Stimulated activated effector memory CD8-positive, alpha-beta T cell treated with anti-CD3 and anti-CD28 coated beads, Interleukin-12 subunit alpha, Interleukin-12 subunit beta, amount 100 ng/mL, for 72 hours (primary cell): ENCODE data around the gene IER3.
"Not testable (repeated sequence)": the region's sequence is repeated elsewhere in the genome, so short reads cannot be mapped to it uniquely, and the experiment has no call there.

Source experiments
- ATAC-seq: fragments of 150-1000 bp; cut with Tn5 transposase; 2 replicates; pipeline ENCODE4 v1.10.0; 2021
- DNase-seq, 2 donors: peaks; one replicate each; pipeline ENCODE4 v3.0.0; 2021 to 2022; ENCODE audit warnings: low spot score in 2 of 2
- H3K27ac Mint-ChIP-seq: one replicate; pipeline ENCODE4 v1.8.0; 2022; ENCODE audit warnings: mild to moderate bottlenecking, mixed read lengths
- H3K36me3 Mint-ChIP-seq: one replicate; pipeline ENCODE4 v1.8.0; 2022; ENCODE audit warnings: mild to moderate bottlenecking, mixed read lengths
- H3K4me1 Mint-ChIP-seq: one replicate; pipeline ENCODE4 v1.8.0; 2022; ENCODE audit warnings: mixed read lengths
- H3K4me3 Mint-ChIP-seq: one replicate; pipeline ENCODE4 v1.8.0; 2022; ENCODE audit warnings: mild to moderate bottlenecking, mixed read lengths
- H3K9me3 Mint-ChIP-seq: one replicate; pipeline ENCODE4 v1.8.0; 2022; ENCODE audit warnings: mixed read lengths

IER3 gene

DNA sequence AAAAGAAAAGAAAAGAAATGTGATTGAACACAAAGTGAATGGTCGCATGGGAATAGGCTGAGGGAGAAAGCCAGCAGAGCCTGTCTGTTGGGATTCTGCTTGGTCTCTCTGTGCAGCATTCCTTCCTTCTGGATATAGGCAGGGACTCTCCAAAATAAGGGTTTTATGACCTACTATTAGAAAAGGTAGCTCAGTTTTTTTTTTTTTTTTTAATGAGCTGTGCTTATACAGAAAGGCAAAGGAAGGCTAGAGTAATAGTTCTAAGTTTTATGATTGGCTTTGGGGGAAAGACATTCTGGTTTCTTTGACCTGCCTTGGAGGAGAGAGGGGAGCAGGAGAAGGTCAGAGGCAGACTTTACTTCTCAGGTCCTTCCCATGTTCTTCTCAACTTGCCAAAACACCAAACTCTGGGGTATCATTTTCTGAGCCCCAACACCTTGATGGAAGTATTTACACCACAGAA is 18.8 kb upstream of the IER3 start:
- peaks cover 12% of the 10 kb centered on the region for H3K36me3 Mint-ChIP-seq
- DNase-seq (no peak), ATAC-seq (no peak)
- peak overlapping the region; percentile 74 for H3K27ac Mint-ChIP-seq
- H3K4me1 Mint-ChIP-seq, result peaks cover 56% of the 10 kb centered on the region
- H3K9me3 Mint-ChIP-seq, result no peaks in the 10 kb centered on the region
- H3K4me3 Mint-ChIP-seq, result no peak overlapping the region

DNA sequence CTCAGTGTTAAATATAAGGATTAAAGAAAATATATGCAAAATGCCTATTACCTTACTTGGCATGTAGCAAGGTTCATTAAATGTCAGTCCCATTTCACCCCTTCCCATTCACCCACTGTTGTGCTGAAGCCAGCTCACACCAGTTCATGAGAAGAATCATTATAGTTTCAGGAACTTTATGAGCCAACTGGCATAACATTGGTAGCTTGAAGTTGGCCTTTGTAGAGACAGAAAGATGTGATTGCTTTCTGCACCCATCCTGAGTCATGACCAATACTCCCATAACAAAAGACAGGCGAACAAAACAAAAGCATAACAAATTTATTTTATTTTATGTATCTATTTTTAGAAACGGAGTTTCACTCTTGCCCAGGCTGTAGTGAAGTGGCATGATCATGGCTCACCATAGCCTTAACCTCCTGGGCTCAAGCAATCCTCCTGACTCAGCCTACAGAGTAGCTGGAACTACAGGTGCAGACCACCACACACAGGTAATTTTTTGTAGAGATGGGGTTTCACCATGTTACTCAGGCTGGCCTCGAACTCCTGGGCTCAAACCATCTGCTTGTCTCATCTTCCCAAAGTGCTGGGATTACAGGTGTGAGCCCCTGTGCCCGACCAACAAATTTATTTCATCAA is 17.6 kb upstream of the IER3 start:
- Mint-ChIP-seq H3K9me3 (no peaks in the 10 kb centered on the region), H3K4me3 (no peak overlapping the region), H3K27ac (no peak overlapping the region), H3K4me1 (peaks cover 50% of the 10 kb centered on the region), H3K36me3 (no peaks in the 10 kb centered on the region)
- DNase-seq (no peak), ATAC-seq (peak; percentile 86)

DNA sequence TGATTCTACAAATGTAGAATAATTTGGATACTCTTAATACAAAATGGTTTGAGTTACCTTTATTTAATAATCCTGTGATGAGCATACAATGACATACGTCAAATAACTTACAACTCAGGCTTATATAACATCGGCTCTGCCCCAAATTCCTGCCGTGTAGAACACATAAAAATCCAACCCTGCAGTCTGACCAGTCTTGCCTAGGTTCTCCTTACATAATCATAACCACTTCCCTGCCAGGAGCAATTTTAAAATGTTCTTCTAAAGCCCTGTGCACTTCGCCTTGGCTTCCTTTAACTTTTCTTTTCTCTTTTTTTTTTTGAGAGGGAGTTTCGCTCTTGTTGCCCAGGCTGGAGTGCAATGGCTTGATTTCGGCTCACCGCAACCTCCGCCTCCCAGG is 16.2 kb upstream of the IER3 start:
- H3K4me3 Mint-ChIP-seq, result no peak overlapping the region
- H3K36me3 Mint-ChIP-seq, result no peaks in the 10 kb centered on the region
- peaks cover 42% of the 10 kb centered on the region for H3K4me1 Mint-ChIP-seq
- DNase-seq (no peak), ATAC-seq (no peak)
- H3K27ac Mint-ChIP-seq, result no peak overlapping the region
- H3K9me3 Mint-ChIP-seq, result no peaks in the 10 kb centered on the region

DNA sequence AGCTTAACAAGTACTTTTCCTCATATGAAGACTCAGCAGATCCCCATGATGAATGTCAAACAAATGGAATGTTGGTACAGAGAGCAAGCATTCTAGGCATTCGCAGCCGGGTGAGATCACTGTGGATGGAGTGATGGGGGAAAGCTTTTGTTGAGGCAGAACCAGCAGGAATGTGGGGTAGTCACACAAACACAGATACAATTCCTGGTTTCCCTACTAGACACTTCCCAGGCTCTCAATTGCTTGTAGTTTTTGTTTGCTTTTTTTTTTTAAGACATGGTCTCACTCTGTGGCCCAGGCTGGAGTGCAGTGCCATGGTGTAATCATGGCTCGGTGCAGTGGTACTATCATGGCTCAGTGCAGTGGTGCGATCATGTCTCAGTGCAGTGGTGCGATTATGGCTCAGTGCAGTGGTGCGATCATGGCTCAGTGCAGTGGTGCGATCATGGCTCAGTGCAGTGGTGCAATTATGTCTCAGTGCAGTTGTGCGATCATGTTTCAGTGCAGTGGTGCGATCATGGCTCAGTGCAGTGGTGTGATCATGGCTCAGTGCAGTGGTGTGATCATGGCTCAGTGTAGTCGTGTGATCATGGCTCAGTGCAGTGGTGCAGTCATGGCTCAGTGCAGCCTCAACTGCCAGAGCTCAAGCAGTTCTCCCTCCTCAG is 15.4 kb upstream of the IER3 start:
- DNase-seq (no peak), ATAC-seq (no peak)
- H3K9me3 Mint-ChIP-seq, result no peaks in the 10 kb centered on the region
- H3K27ac Mint-ChIP-seq, result peak overlapping the region; percentile 78
- H3K4me1 Mint-ChIP-seq, result peaks cover 42% of the 10 kb centered on the region
- no peak overlapping the region for H3K4me3 Mint-ChIP-seq
- no peaks in the 10 kb centered on the region for H3K36me3 Mint-ChIP-seq

DNA sequence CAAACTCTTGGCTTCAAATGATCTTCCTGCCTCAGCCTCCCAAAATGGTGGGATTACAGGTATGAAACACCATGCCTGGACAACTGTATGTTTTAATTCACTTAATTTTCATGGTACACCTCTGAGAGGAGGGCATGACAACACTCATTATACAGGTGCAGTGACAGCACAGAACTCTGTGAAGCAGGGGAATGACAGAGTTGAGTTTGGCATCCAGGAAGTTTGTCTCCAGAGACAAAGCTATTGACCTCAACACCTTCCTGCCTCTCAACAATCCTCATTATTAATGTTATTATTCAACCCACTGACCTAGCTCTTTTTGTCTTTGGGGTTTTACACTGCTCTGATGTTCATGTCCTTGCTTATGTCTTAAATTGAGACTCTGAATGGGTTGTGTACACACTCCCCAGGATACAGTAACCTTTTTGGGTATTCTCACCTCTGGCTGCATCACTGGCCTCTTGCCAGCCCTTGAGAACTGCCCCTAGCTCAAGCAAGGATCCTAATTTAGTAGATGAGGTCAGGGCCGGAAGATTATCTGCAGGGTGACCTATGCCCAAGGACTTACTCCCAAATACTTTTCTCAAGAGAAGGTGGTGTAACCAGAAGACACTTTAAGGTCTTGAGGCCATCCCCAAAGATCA is 13.0 kb upstream of the IER3 start:
- Mint-ChIP-seq H3K4me1 (peaks cover 33% of the 10 kb centered on the region), H3K36me3 (no peaks in the 10 kb centered on the region), H3K4me3 (no peak overlapping the region)

DNA sequence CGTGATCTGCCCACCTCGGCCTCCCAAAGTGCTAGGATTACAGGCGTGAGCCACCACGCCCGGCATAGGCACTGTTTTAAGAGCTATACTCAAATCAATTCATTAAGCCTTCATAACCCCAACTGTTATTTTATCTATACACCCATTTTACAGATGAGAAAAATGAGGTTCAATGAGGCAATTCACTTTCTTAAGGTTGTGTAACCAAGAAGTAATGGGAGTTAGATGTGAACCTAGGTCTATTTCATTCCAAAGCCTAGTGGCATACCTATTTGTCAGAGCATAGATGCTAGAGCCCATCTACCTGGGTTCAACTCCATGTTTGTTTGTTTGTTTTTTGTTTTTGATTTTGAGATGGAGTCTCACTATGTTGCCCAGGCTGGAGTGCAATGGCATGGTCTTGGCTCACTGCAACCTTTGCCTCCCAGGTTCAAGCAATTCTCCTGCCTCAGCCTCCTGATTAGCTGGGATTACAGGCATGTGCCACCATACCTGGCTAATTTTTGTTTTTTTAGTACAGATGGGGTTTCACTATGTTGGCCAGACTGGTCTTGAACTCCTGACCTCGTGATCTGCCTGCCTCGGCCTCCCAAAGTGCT is 12.2 kb upstream of the IER3 start:
- H3K36me3 Mint-ChIP-seq, H3K4me3 Mint-ChIP-seq, DNase-seq, H3K27ac Mint-ChIP-seq, H3K9me3 Mint-ChIP-seq, ATAC-seq: not testable (repeated sequence)
- peaks cover 30% of the 10 kb centered on the region for H3K4me1 Mint-ChIP-seq

More for the DNA sequence above, 13.0 kb upstream of the IER3 start:
- Mint-ChIP-seq H3K27ac (peak overlapping the region; percentile 70), H3K9me3 (no peaks in the 10 kb centered on the region)
- ATAC-seq (no peak), DNase-seq (no peak)

DNA sequence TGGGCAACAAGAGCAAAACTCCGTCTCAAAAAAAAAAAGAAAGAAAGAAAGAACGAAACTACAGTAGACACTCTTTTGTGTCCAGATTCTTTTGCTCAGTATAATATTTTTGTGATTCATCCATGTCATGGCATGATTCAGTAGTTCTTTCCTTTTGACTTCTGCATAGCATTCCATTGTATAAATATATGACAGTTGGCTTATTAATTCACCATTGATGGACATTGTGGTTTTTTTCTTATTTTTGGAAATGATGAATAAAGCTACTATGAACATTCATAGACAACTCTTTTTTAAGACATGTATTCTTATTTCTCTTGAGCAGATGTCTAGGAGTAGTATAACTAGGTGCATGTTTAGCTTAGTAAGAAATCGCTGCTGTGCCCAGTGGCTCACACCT is 10.3 kb upstream of the IER3 start:
- Mint-ChIP-seq H3K9me3 (no peaks in the 10 kb centered on the region), H3K4me3 (no peak overlapping the region), H3K36me3 (no peaks in the 10 kb centered on the region), H3K27ac (no peak overlapping the region), H3K4me1 (peaks cover 28% of the 10 kb centered on the region)
- DNase-seq (no peak), ATAC-seq (peak; percentile 42)

DNA sequence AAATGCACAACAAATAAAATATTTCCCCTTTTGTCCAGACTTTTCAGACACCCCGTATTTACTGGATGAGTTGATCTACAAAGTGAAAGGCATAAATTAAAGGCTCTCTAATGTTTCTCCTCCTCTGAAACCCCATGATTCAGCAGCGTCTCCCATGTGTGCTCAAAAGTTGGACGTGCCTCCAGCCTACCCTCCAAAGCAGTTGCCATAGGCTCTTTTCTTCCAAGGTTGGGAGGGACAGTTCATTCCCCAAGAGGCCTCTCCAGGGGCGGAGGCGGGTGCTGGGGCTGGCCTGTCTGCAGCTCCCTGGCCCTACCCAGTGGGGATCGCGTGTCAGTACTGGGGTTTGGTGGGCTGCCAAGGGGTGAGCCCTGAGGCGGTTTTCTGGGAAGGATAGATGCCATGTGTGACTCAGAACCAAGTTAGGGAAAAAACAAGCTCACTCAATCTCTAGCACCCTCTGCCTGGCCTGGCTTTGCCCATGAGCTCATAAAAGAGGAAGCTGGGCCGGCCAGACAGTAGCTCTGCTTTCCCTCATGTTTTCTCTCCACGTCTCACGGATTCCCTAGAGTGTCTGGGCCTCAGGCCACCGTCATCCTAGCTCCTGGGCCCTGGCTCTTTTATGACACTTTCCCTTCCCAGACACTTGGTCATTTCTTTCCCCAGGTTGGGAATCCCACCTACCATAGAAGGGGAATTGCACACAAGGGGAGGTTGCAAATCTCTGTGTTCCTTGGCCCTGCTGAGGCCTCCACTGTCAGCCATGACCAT is 8.0 kb upstream of the IER3 start:
- no peak for DNase-seq
- H3K27ac Mint-ChIP-seq, result peak overlapping the region; percentile 74
- no peaks in the 10 kb centered on the region for H3K36me3 Mint-ChIP-seq
- peaks cover 32% of the 10 kb centered on the region for H3K4me1 Mint-ChIP-seq
- no peaks in the 10 kb centered on the region for H3K9me3 Mint-ChIP-seq
- no peak overlapping the region for H3K4me3 Mint-ChIP-seq
- no peak for ATAC-seq

DNA sequence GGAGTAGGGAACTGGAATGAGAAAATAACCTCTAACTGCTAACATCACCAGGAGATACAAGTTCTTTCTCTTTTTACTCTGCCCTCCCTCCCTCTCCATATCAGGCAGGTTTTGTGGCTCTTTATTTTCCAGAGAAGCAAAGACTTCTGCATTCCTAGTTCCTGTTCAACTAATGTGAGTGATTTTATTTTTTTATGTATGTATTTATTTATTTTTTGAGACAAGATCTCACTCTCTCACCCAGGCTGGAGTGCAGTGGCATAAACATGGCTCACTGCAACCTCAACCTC is 6.0 kb upstream of the IER3 start:
- no peak overlapping the region for H3K4me3 Mint-ChIP-seq
- H3K27ac Mint-ChIP-seq, result no peak overlapping the region
- no peak for ATAC-seq
- H3K4me1 Mint-ChIP-seq, result peaks cover 41% of the 10 kb centered on the region
- no peak for DNase-seq
- no peaks in the 10 kb centered on the region for H3K36me3 Mint-ChIP-seq
- H3K9me3 Mint-ChIP-seq, result no peaks in the 10 kb centered on the region

DNA sequence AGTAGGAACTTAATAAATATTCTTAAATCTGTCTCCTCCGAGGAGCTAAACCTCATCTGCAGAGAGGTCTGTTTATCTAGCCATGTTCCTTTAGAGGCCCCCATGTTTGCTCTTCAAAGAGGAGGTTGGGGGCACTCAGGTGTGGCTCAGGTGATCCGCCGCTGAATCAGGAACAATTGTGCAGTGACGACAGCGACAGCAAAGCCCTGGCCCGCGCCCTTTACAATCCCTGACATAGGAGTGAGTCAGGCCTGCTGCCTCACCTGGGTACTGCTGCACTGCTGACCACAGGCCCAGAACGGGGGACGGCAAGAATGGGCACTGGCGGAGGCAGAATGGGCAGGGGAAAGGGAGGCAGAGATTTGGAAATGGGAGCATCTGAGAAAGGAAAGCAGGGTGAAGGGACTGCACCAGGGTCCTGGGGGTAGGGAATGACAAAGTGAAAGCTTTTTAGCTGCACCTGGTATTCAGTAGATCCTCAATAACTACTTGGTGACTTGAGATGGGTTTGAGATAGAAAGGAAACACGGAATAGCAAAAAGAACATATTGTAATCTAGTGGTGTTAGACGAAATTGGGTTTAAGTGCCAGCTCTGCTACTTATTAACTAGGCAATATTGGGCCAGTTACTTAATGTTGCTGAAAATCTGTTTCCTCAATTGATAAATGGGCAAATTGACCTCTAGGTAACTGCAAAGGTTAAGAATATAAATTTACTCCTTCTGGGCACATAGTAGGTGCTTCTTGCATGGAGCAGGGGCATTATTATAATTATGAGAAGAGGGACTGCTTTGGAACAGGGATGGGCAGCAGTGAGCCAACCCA is 5.4 kb upstream of the IER3 start:
- Mint-ChIP-seq H3K4me3 (no peak overlapping the region), H3K9me3 (no peaks in the 10 kb centered on the region), H3K4me1 (peaks cover 47% of the 10 kb centered on the region), H3K36me3 (peaks cover 6% of the 10 kb centered on the region), H3K27ac (peak overlapping the region; percentile 0)
- ATAC-seq (no peak), DNase-seq (no peak)

DNA sequence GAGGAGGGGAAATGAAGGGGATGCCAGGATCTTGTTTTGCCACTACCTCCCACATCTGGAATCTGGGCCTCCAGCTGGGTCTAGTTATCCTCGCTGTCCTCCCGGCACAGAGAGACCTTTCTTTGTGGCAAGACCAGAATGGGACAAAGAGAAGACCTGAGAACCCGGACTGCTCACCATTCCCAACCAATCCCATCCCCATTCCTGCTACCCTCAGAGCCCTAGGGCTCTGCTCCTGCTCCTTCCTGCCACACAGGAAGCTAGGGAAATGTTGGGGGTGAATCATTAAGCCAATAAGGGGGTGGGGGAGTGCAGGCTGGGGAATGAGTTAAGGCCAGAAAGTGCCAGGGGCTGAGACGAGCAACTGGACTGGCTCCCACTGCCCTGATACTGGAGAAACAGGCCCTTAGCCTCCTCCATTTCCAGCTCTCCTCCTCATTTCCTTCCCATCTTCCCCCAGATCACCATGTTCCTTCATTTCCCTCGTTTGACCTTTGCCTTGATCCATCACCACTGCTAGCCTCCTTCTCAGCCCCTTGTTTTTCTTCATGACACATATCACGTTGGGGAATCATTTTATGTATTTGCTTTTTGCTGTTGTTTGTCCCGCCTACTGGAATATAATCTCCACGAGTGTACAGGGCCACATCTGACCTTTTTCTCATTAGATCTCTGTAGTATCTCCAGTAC is 4.6 kb upstream of the IER3 start:
- H3K27ac Mint-ChIP-seq, result peak overlapping the region; percentile 0
- peaks cover 53% of the 10 kb centered on the region for H3K4me1 Mint-ChIP-seq
- H3K4me3 Mint-ChIP-seq, result no peak overlapping the region
- DNase-seq (no peak), ATAC-seq (no peak)
- H3K9me3 Mint-ChIP-seq, result no peaks in the 10 kb centered on the region
- H3K36me3 Mint-ChIP-seq, result peaks cover 13% of the 10 kb centered on the region

DNA sequence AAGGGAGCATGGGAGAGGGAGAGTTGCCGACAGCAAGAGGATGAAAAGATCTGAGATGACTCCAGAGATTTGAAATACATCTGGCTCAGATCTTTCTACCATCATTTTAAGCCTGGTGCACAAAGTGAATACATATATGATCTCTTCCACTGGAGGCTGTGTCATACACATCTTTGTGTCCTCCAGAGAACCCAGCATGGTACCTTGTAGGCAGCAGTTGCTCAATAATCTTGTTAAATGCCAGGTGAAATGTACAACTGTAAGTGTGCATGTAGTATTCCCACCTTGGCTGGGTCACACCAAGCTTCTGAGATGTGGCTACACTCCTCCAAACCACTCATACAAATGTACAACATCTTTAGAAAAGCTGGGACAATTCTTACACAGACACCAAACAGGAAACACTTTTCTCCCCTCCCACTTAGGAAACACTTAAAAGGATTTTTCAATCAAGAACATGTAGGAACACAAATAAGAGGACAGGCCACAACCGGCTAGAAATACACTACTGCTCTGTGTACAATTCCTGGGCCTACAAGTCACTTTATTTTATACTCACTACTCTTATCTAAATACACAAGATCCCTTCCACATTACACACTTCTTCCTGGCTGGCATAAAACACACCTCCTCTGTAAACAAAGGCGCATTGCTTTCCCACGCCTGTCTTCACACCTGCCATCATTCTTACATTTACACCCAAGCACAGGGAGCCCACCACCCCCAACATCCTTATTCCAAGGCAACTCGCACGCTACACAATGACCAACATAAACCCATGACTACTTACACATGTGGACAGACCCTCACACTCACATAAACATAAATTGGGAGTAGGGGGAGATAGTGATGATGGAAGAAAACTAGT is 3.8 kb upstream of the IER3 start:
- H3K4me3 Mint-ChIP-seq, result no peak overlapping the region
- peaks cover 58% of the 10 kb centered on the region for H3K4me1 Mint-ChIP-seq
- peak overlapping the region; percentile 9 for H3K27ac Mint-ChIP-seq
- no peaks in the 10 kb centered on the region for H3K9me3 Mint-ChIP-seq
- DNase-seq, result no peak
- peaks cover 22% of the 10 kb centered on the region for H3K36me3 Mint-ChIP-seq
- ATAC-seq, result no peak

DNA sequence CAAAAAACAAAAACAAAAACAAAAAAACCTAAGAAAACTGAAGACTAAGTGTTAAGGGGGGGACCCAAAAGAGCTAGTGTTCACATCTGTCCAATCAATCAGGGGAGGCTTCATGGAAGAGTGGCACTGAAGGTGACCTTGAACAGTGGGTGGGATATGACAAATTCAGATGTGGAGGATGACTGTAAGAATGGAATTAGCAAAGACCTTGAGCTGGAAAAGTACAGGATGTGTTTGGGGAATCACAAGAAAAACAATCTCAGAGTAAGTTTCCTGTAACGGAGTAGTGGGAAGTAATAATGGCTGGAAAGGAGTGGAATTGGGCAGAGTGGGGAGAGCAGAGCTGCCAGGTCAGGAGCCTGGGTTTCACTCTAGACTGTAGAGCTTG is 2.9 kb upstream of the IER3 start:
- peak overlapping the region; percentile 9 for H3K27ac Mint-ChIP-seq
- H3K4me3 Mint-ChIP-seq, result no peak overlapping the region
- DNase-seq (no peak), ATAC-seq (no peak)
- no peaks in the 10 kb centered on the region for H3K9me3 Mint-ChIP-seq
- H3K4me1 Mint-ChIP-seq, result peaks cover 53% of the 10 kb centered on the region
- peaks cover 30% of the 10 kb centered on the region for H3K36me3 Mint-ChIP-seq
